Neutrophil (primary cell): Measurements from ENCODE around the gene PTPRG.

ENCODE experiments used
- H3K27ac ChIP-seq: fragments of 200-600 bp; sonication (generic); 2 replicates; pipeline ENCODE4 v1.5.1; 2016; ENCODE audit warnings: mild to moderate bottlenecking, moderate library complexity
- H3K27me3 ChIP-seq: fragments of 200-600 bp; sonication (generic); 2 replicates; pipeline ENCODE4 v1.6.0; 2016; ENCODE audit warnings: mild to moderate bottlenecking
- H3K36me3 ChIP-seq: fragments of 200-600 bp; sonication (generic); 2 replicates; pipeline ENCODE4 v1.5.1; 2017
- H3K4me1 ChIP-seq, 2 experiments: fragments of 200-600 bp in 1 of 2; sonication (generic) in 1 of 2; 1 replicate in 1 of 2; 2 replicates in 1 of 2; pipeline versions ENCODE4 v1.5.1 to v1.6.1; 2013 to 2016; ENCODE audit warnings: low read depth in 1 of 2, low read length in 1 of 2, mild to moderate bottlenecking in 1 of 2, moderate library complexity in 1 of 2; ENCODE audit not compliant: control insufficient read depth in 1 of 2, insufficient read depth in 1 of 2
- H3K4me3 ChIP-seq, 2 experiments: fragments of 200-600 bp in 1 of 2; sonication (generic) in 1 of 2; 1 replicate in 1 of 2; 2 replicates in 1 of 2; pipeline ENCODE4 v1.5.1; 2013 to 2016; ENCODE audit warnings: low read depth in 1 of 2, low read length in 1 of 2, mild to moderate bottlenecking in 1 of 2, moderate library complexity in 1 of 2
- H3K9me3 ChIP-seq: fragments of 200-600 bp; sonication (generic); 2 replicates; pipeline ENCODE4 v1.5.1; 2016
- CTCF ChIP-seq: fragments of 200-600 bp; sonication (generic); IDR thresholded peaks from 2 replicates; pipeline ENCODE4 v1.5.1; 2016; ENCODE audit warnings: antibody characterized with exemption

The PTPRG gene

GRCh38 chr3:61626484-61626883 is 65.1 kb downstream of the PTPRG start:
- TF ChIP-seq CTCF, result no peak
- no peaks in the 10 kb centered on the region for H3K36me3 ChIP-seq
- H3K4me1 ChIP-seq, result no peaks in the 10 kb centered on the region
- no peak overlapping the region for H3K4me3 ChIP-seq
- no peaks in the 10 kb centered on the region for H3K27me3 ChIP-seq
- H3K9me3 ChIP-seq, result no peaks in the 10 kb centered on the region
- no peak overlapping the region for H3K27ac ChIP-seq

GRCh38 chr3:61627768-61628185 is 66.4 kb downstream of the PTPRG start:
- H3K9me3 ChIP-seq, result no peaks in the 10 kb centered on the region
- TF ChIP-seq CTCF, result no peak
- H3K4me1 ChIP-seq, result no peaks in the 10 kb centered on the region
- H3K36me3 ChIP-seq, result no peaks in the 10 kb centered on the region
- no peak overlapping the region for H3K4me3 ChIP-seq
- H3K27me3 ChIP-seq, result no peaks in the 10 kb centered on the region
- no peak overlapping the region for H3K27ac ChIP-seq

GRCh38 chr3:61628636-61629035 is 67.3 kb downstream of the PTPRG start:
- Histone ChIP-seq H3K36me3 (no peaks in the 10 kb centered on the region), H3K4me3 (no peak overlapping the region), H3K9me3 (no peaks in the 10 kb centered on the region), H3K27ac (no peak overlapping the region), H3K27me3 (no peaks in the 10 kb centered on the region), H3K4me1 (no peaks in the 10 kb centered on the region)
- TF ChIP-seq CTCF, result no peak

- TF ChIP-seq CTCF, result no peak
- Histone ChIP-seq H3K27me3 (no peaks in the 10 kb centered on the region), H3K9me3 (no peaks in the 10 kb centered on the region), H3K36me3 (no peaks in the 10 kb centered on the region), H3K27ac (no peak overlapping the region), H3K4me1 (no peaks in the 10 kb centered on the region), H3K4me3 (no peak overlapping the region)
Observed at GRCh38 chr3:61629442-61629841, 68.1 kb downstream of the PTPRG start.

- H3K9me3 ChIP-seq, result no peaks in the 10 kb centered on the region
- no peaks in the 10 kb centered on the region for H3K27me3 ChIP-seq
- H3K4me1 ChIP-seq, result no peaks in the 10 kb centered on the region
- no peaks in the 10 kb centered on the region for H3K36me3 ChIP-seq
- H3K27ac ChIP-seq, result no peak overlapping the region
- no peak for TF ChIP-seq CTCF
- no peak overlapping the region for H3K4me3 ChIP-seq
Observed at GRCh38 chr3:61631108-61631769, 69.9 kb downstream of the PTPRG start.
